ENCODE measurements around the gene PXYLP1.

DNA sequence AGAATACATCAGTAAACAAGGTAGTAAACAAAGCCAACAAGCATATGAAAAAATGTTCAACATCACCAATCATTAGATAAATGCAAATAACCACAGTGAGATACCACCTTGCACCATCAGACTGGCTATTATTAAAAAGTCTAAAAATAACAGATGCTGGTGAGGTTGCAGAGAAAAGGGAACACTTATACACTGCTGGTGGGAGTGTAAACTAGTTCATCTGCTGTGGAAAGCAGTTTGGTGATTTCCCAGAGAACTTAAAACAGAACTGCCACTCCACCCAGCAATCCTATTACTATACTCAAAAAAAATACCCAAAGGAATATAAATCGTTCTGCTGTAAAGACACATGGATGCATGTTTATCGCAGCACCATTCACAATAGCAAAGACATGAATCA lies 106.4 kb downstream of the PXYLP1 start:
- TF ChIP-seq, protein P1, sequence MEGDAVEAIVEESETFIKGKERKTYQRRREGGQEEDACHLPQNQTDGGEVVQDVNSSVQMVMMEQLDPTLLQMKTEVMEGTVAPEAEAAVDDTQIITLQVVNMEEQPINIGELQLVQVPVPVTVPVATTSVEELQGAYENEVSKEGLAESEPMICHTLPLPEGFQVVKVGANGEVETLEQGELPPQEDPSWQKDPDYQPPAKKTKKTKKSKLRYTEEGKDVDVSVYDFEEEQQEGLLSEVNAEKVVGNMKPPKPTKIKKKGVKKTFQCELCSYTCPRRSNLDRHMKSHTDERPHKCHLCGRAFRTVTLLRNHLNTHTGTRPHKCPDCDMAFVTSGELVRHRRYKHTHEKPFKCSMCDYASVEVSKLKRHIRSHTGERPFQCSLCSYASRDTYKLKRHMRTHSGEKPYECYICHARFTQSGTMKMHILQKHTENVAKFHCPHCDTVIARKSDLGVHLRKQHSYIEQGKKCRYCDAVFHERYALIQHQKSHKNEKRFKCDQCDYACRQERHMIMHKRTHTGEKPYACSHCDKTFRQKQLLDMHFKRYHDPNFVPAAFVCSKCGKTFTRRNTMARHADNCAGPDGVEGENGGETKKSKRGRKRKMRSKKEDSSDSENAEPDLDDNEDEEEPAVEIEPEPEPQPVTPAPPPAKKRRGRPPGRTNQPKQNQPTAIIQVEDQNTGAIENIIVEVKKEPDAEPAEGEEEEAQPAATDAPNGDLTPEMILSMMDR (conservative IDR thresholded peaks at IDR 0.05; ENCODE audit: low read length): no peak
- no peak for TF ChIP-seq EZH2phosphoT487 (IDR thresholded peaks at IDR 0.05; ENCODE audit: borderline replicate concordance, low read depth, low read length)

All from OCI-LY7 (cell line).